Measurements from ENCODE around the gene SEC14L2.
"Not testable (repeated sequence)": the region's sequence is repeated elsewhere in the genome, so short reads cannot be mapped to it uniquely, and the experiment has no call there.

The SEC14L2 gene

GRCh38 chr22:30455075-30455840 lies 58.4 kb downstream of the SEC14L2 start:
- no peak for DNase-seq (ENCODE audit: low read depth)

GRCh38 chr22:30457981-30458380 lies 61.2 kb downstream of the SEC14L2 start:
- DNase-seq (ENCODE audit: low read depth) = no peak

- no peak for DNase-seq (ENCODE audit: low read depth)
Observed at GRCh38 chr22:30459181-30460052, 62.6 kb downstream of the SEC14L2 start.

- no peak for DNase-seq (ENCODE audit: low read depth)
Observed at GRCh38 chr22:30460147-30460546, 63.3 kb downstream of the SEC14L2 start.

GRCh38 chr22:30460555-30460954 lies 63.7 kb downstream of the SEC14L2 start:
- not testable (repeated sequence) for DNase-seq (ENCODE audit: low read depth)

GRCh38 chr22:30469165-30469564 lies 72.3 kb downstream of the SEC14L2 start:
- DNase-seq (ENCODE audit: low read depth) = no peak

GRCh38 chr22:30470655-30471054 lies 73.8 kb downstream of the SEC14L2 start:
- DNase-seq (ENCODE audit: low read depth) = no peak

- DNase-seq (ENCODE audit: low read depth) = no peak
Observed at GRCh38 chr22:30471616-30472318, 74.9 kb downstream of the SEC14L2 start, which contains the start of gene SEC14L3. Gene SEC14L3 (minus strand): TSS chr22:30472017. CDS start chr22:30471958, 59 bp downstream.

- DNase-seq (ENCODE audit: low read depth) = no peak
Observed at GRCh38 chr22:30472994-30473720, 76.3 kb downstream of the SEC14L2 start.

GRCh38 chr22:30474121-30474520 lies 77.3 kb downstream of the SEC14L2 start:
- no peak for DNase-seq (ENCODE audit: low read depth)
